RPMI7951 (cell line): Measurements from ENCODE around the gene OXNAD1. TPM values are rescaled to one million over a fixed set of nuclear protein-coding genes. Genes with fewer than 3 reads are reported as not detected.
"Not testable (repeated sequence)": the region's sequence is repeated elsewhere in the genome, so short reads cannot be mapped to it uniquely, and the experiment has no call there.

Experiments
- DNase-seq: peaks from one replicate; pipeline ENCODE4 v3.0.0-alpha.2; 2012; ENCODE audit warnings: low read depth
- total RNA-seq: library from RNA; depleted of rRNA; stranded (reverse); fragments of >200 nt; shearing (Covaris generic); gene quantifications from 2 replicates; pipeline ENCODE4 v1.2.3, GENCODE V29; 2014

The OXNAD1 gene
- total RNA-seq, 1 experiment from 2014 or later: 13.1 TPM

DNA sequence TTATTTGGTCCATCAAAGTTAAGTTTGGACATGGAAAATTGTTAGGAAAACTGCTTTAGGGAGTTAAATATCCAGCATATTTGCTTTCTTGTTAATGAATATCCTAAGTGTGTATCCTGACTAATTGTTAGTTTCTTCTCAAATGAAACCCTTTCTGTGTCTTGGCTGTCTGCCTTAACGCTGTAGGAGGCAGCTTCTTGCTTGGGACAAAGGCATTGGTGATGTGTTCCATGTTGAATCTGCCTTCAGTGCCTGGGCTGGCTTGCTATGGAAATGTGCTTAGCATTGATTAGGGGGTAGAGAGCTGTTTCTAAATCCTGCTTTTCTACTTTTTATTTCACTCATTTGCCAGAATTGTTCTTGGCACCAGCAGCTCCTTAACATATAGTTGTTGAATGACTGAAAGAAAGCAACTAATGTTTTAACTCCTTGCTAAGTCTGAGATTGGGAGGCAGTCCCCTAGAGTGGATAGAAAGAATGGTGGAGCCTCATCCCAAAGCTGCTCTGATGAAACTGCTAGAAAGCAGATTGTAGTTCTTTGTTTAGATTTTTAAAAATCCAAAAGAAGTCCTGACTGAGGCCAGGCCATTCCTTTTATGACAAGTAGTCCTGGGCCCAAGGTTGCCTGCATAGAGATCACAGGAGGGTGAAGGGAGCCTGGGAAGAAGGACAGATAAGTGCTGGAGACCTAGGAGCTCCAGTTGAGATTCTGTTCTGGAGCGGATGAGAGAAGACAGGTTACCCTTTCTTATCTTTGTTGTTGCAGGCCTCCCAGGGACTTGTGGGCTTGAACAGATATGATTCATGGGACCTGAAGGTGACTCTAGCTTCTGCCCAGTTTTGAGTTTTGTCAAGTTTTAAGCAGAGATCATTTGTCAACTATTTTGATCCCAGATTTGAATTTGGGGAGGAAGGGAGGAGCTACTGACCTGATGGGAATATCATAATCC, 39.3 kb downstream of the OXNAD1 start:
- no peak for DNase-seq

DNA sequence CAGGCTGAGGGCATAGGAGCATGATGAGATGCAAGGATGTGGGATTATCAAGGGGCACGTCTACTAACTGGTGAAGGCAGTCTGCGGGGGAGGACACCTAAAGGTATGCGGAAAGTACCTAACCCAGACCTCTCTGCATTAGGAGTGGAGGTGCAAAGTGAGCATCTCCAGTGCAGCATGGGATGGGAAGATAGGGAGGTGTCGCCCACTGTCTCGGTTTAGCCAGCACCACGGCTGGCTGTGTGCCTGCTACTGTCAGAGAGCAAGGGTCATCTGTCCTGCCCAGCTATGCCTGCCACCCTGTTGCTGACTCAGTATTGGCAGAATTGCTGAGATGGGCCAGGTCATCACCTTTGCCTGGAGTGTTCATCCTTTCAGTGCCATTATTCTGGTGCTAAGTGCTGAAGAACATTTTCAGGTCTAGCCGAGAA, 40.1 kb downstream of the OXNAD1 start:
- DNase-seq: no peak

DNA sequence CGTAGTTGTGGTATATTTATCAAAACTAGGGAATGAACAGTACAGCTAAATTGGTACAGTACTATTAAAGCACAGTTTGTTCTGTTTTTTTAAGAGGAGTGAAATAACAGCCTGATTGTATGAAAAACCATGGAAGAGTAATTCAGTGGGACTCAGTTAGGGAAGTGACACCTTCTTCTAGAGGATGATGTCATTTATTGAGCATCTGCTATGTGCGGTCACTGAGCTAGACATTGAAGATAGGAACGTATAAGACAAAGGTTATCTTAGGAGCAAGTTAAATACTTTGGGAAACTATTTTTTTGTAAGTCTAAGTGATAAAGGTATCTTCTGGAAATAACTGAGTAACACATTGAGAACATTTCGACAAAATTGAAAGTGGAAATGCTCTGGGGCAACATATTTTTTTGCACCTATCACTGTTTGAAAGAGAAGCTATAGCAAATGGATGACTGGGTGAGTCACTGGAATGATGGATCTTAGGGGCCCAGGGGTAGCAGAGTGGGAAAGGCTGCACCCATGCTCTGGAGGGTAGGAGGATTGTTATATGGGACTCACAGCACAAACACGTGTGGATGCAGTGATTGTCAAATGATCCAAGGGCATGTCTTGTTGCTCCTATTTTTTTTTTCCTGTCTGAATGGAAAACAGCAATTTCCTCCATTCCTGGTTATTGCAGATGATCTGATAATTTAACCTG, 43.0 kb downstream of the OXNAD1 start:
- DNase-seq: peak; percentile 15

DNA sequence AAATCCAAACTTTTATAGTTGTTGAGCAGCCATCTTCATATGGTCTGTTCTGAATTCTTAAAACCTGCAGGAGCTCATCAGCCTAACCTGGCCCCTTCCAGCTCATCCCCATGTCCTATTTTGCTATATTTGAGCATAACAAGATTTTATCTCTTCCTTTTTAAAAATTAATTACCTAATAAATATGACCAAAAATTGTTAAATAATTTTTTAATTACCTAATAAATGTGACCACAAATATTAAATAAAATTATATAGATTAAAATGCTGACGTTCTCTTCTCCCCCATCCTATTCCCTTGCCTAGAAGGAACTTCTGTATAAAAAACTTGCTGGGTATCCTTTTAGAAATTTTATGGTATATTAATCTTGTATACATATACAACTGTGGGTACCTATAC, 43.7 kb downstream of the OXNAD1 start:
- no peak for DNase-seq

DNA sequence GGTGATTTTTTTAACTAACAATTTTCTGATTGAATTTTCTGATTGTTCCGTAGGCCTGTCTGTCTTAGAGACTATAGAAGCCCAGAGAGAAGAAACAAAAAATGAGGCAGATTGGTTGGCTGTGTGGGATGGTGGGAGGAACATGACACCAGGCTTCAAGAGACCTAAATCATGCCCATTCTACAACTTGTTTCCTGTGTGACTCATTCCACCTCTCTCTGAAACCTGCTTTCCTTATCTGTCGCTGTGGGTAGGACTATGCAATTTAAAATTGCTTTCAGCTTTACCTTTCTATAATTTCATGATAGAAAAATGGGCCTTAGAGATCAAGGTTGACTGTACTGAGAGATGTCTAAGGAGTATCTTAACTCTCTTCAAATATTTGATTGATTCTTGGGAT, 44.5 kb downstream of the OXNAD1 start:
- DNase-seq: peak; percentile 82

DNA sequence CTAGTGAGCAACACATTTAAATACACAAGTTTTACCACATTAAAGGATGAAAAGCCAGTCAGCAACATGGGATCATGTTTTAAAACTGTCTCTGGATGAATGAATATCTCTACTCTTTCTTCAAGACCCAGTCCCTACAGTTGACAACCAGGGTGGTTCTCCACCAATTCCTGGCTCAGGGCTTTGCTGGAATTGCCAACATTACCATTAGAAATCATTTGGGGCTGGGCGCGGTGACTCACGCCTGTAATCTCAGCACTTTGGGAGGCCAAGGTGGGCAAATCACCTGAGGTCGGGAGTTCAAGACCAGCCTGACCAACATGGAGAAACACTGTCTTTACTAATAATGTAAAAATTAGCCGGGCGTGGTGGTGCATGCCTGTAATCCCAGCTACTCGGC, 45.5 kb downstream of the OXNAD1 start:
- not testable (repeated sequence) for DNase-seq

DNA sequence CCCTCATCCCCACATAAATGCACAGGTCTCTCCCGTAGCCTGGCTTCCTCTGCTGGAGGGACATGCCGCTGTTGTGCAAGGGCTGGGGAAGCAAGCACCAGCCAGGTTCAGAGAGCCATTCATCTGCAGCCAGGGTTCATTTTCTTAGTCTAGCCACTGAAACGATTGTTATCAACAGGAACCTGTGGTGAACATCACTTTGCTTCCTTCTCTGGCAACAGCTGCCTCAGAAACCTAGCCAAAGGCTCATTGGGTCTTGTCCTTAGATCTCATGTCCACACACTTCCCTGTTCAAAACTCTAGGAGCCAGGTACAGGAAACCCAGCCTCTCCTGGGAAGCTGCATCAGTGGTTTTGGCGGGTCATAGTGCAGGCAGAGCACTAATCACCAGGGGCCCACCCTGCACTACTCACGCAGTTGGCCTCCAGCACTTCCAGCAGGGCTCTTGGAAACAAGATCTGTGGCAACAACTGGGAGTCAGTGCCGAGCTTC, 47.0 kb downstream of the OXNAD1 start:
- DNase-seq: peak; percentile 28

DNA sequence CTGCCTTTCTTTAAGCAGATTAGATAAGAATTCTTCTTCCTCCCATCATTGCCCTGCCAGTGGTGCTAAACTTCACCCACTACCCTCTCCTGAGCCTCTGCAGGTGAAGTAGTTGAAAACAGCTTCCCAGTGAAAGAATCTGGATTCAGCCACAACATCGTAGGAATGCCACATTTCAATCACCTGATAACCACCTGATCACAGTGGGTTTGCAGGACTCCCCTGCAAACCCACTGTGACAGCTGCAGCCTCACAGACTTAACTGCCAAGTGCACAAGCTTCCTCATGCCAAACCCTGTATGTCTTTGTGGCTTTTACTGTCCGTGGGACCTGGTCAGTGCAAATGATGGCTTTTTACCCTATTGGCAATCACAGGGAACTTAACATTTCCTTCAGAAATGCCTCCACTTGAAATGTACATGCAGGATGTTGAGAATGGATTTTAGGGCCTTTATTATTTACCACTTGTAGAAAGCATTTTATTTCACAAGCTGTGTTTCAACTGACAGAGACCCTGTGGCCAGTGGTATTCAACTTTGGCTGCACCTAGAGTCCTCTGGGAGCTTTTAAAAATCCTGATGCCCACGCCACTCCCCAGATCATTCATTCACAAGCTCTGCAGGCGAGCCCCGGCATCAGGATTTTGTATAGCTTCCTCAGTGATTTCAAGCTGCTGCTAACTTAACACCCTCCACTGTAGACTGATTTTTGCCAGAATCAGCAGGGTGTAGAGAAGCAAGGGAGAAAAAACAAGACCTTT, 49.1 kb downstream of the OXNAD1 start:
- DNase-seq: no peak

DNA sequence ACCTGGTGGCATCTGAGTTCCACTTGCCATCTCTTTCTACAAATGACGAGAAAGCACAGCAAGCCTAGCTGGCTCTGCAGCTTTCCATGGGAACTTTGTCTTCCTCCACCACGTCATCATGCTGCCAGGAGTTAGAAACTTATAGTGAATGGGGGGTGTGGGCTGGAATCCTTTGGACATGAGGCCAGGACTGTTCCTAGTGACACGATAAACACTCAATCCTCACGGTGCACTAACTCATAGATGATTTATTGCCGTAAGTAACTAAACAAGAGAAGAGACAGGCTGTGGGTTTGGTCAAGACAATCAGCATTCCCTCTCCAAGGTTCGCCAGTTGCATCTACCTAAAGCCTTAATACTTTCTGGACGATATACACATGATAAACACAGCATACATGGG, 50.6 kb downstream of the OXNAD1 start:
- DNase-seq: no peak

DNA sequence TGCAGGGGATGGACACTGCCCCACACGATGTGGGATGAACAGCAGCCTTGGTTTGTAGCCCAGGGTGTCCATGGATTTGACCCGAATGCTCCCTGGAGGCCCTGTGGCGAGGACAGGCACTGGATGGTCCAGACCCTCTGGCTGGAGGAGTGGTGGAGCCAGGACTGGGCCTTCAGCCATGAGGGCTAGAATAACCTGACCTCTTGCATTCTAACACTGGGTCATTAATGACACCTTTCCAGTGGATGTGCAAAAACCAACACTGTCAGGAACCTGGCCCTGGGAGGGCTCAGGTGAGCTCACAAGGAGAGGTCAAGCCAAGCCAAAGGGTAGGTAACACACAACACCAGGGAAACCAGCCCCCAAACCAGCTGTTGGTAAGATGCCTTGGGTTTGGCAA, 51.4 kb downstream of the OXNAD1 start:
- DNase-seq: no peak

DNA sequence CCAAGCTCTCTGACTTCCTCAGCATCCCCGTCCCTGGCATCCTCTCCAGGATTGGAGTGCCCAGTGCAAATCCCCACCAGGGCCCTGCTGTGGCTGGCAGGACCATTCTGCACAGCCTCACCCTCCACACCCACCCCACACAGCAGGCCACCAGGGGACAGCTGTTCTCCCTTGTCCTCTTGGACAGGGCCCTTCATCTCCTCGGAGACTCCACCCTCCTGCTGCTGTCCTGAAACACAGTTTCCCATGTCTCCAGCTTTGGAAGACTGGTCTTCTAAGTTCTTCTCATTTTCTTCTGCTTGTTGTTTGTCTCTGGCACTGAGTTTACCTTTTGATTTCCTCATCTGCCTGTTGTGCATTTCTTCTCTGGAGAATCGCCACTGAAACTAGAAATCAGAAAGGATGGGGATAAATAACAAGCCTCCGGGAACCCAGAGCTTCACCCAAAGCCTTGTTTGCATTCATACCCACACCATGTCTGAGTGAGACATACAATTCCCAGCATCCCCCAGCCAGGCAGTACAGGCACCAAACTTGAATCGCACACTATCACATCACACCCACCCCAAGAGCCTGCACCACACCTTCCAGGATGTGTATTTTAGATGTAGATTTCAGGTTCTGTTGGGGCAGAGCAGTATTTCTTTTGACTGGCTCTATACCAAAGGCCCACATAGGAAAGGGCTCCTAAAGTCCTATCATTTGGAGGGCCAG, 52.0 kb downstream of the OXNAD1 start:
- DNase-seq: no peak

DNA sequence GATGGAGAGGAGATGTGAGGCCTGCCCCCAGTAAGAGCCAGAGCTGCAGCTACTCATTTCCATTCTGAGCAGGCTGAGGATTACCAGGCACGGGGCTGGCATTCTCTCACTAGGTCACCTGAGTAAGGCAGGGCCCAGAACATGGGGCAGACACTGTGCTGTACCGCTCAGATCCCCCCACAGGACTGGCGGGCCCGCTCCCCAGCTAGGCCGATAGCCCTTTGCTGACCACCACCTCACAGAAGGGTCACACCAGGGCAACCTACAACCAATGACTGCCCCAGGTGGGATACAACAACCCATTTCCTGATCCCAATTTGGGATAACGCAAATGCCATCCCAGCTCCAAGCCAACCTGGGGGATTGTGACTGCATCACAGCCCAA, 52.5 kb downstream of the OXNAD1 start:
- no peak for DNase-seq

DNA sequence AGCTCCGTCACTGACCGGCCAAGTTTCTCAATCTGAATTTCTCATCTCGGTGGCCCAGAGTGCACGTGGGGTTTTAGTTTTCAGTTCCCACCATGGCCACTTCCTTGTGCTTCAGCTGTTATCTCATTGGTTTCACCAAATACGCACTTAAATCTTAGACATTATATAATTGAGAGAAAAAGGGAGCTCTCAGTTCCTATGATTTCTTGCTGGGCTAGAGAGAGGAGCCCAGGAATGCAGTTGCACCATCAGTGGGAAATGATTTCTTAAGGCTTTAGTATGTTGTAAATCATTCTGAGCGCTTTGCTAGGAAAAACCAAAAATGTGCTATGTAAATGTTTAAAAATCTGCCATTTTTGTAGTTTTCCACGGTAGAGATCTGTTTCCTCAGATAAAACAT, 53.2 kb downstream of the OXNAD1 start:
- DNase-seq: no peak

DNA sequence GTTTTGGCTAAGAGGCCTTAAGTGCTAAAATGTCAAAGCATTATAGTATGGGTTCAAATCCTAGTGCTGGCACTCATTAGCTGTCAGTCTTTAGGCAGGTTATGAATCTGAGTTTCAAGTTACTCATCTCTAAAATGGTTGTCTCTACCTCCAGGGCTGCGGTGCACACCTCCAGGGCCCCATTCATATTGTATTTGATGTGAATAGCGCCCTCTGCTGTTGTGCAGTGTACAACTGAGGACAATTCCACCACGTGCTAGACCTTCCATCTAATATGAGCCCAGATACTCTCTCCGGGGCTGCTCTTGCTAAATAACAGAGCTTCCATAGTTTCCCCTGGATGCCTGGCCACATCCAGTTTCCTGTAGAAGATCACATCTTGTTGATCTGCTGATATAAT, 54.3 kb downstream of the OXNAD1 start:
- DNase-seq: no peak

DNA sequence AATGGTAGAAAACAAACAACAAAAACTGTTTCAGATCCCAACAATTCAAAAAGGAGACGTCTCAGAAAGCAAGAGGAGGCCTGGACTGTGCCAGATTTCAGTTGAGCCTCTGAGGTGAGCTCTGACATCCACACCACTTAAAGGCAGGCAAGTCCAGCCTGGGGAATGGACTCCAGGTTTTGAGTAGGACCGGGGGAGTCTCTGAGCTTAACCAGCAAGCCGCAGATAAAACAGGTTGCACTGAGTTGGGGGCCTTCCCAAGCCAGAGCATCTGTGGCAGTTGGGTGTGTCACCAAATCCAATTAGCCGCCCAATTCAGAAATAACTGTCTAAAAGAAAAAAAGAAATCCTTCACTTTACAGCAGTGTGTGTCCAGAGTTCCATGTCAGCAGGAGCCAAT, 54.7 kb downstream of the OXNAD1 start:
- DNase-seq: no peak

DNA sequence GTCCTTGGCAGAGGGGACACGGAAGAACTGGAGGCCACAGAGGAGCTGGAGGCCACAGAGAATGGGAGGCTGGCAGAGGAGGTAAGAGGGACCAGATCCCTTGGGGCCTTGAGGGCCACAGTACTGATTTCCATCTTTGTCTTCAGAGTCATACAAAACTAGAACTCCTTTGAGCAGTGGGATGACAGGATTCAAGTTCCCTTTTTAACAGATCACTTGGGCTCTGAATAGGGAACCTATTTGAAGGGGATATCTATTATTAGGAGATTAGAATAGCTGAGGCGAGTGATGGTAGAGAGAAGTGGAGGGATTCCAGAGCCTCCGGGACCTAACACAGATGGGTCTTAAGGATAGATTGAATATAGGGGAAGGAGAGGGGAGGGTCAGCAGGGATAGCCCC, 55.7 kb downstream of the OXNAD1 start:
- DNase-seq: no peak

DNA sequence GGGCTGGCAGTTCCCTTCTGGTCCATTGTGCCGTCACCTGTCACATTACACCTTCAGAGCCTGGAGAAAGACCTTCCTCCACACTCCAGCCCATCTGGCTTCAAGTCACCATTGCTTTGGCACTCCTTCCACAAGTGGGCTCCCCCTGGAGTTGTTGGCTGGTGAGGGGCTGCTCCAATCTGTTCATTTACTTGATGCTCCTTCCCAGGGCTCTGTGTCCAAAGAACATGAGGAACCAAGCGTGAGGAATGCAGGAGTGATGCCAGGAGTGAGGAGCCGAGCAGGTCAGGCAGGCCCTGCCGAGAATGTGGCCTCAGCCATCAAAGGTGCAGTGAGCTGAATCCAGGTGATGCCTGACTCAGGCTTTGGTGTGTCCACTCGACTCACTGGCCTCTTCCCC, 57.2 kb downstream of the OXNAD1 start:
- DNase-seq: no peak

DNA sequence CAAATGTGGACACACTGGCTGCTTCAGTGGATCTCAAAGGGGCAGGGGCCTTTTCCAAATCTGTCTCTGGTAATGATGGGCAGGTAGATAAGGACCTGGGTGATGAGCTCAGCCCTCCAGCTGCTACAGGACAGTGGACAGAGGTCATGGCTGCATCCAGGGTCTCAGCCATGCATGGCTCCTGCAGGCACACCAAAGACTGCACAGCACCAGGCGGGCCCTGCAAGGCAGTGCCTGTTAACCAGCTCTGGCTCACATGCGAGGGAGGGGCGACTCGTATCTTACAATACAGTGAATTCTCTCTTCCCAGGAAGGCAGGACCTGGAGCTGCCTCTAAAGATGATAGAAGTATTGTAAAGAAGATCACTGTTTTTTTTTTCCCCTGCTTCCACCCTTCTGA, 58.7 kb downstream of the OXNAD1 start:
- DNase-seq: no peak

DNA sequence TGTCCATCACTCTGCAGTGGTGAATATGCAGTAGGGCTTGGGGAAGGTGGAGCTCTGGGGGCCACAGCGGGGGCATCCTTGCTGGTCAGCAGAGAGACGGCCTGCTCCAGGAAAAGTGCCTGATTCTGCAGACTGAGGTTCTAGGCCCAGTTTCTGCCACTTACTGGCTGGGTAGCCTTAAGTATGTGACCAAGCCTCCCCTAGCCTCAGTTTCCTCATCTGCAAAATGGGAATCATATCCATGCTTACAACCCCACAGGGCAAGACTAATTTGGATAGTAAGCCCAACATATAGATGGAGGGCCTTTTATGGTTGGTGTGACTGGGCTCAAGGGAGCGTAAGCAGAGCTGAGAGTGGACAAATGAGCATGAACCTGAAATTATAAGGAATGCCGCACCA, 60.8 kb downstream of the OXNAD1 start:
- no peak for DNase-seq

DNA sequence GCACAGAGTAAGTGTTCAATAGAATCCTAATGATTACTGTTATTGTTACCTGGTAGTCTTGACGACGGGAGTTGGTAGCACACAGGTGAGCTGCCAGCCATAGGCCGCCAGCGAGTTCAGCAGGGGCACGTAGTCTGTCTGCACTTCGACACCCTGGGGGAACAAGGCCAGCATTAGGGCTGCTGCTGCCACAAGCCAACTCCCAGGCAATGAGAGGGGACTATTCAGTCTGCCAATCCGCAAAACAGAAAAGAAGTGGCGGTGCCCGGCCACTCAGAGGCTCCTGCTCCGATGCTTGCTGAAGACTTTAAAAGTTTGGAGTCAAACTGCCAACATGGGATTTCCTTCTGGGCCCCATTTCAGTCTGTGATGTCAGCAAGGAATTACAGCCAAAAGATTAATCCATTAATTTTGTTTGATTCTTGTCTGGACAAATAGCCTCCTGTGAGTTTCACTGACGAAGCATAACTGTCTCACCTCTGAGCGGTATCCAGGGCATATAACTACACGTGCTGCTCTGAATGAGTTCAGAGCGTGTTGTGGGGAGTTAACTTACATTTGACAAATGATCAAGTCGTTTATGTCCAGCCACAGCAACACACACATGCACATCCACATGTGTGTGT, 61.8 kb downstream of the OXNAD1 start:
- DNase-seq: no peak

DNA sequence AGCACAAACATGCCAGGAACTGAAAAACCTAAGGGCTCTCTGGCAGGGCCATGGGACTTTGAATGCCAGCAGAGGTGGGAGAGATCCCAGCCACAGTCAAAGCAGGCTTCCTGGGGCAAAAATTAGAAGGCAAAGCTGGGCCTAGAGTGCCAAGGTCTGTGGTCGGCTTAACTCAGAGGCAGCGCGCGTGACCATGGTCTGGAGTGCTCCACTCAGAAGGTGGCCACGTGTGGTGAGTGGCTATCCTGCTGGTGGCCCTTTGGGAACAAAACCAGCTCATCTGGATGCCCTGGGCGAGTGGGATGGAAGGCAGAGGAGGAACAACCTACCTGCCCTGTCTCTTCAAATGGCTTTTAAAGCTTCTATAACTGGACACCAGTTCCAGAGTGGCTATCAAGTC, 63.1 kb downstream of the OXNAD1 start:
- DNase-seq: no peak
